WTC11 (cell line): ENCODE results near the gene D2HGDH. TPM values are rescaled to one million over a fixed set of nuclear protein-coding genes. Genes with fewer than 3 reads are reported as not detected.
A peak's percentile ranks its signal among the peaks of the same experiment; 100 is the strongest.

Experiments used
- AFF4 ChIP-seq: sonication (generic); formaldehyde crosslinking; IDR thresholded peaks from 2 replicates; pipeline ENCODE4 v1.8.1; 2023; ENCODE audit warnings: mild to moderate bottlenecking, missing genetic modification reagents, borderline replicate concordance
- ATF1 ChIP-seq: sonication (generic); formaldehyde crosslinking; IDR thresholded peaks from 2 replicates; pipeline ENCODE4 v1.8.1; 2023; ENCODE audit warnings: mild to moderate bottlenecking, moderate library complexity, missing genetic modification reagents
- ATF3 ChIP-seq: sonication (generic); formaldehyde crosslinking; conservative IDR thresholded peaks from 2 replicates; pipeline ENCODE4 v1.8.1; 2022; ENCODE audit warnings: mild to moderate bottlenecking, missing genetic modification reagents
- CTCF ChIP-seq: fragments of 200-600 bp; IDR thresholded peaks from 2 replicates; pipeline ENCODE4 v1.8.0; 2022; ENCODE audit warnings: antibody characterized with exemption
- ERG ChIP-seq: fragments of 250-450 bp; sonication (Bioruptor Pico); IDR thresholded peaks from 2 replicates; pipeline ENCODE4 v1.8.0; 2021; ENCODE audit warnings: mild to moderate bottlenecking
- FOXP1 ChIP-seq: sonication (generic); formaldehyde crosslinking; IDR thresholded peaks from 2 replicates; pipeline ENCODE4 v1.8.0; 2022; ENCODE audit warnings: missing genetic modification reagents, mild to moderate bottlenecking, moderate library complexity, borderline replicate concordance
- GRHL2 ChIP-seq: fragments of 250-450 bp; sonication (Bioruptor Pico); IDR thresholded peaks from 2 replicates; pipeline ENCODE4 v1.8.0; 2022; ENCODE audit warnings: mild to moderate bottlenecking, moderate library complexity; ENCODE audit not compliant: insufficient replicate concordance, severe bottlenecking
- HMGXB4 ChIP-seq: sonication (generic); formaldehyde crosslinking; IDR thresholded peaks from 2 replicates; pipeline ENCODE4 v1.8.1; 2023; ENCODE audit warnings: mild to moderate bottlenecking, moderate library complexity, missing genetic modification reagents
- IRF1 ChIP-seq: sonication (generic); formaldehyde crosslinking; IDR thresholded peaks from 2 replicates; pipeline ENCODE4 v1.8.0; 2023; ENCODE audit warnings: missing genetic modification reagents
- NFYB ChIP-seq: sonication (generic); formaldehyde crosslinking; conservative IDR thresholded peaks from 2 replicates; pipeline ENCODE4 v1.8.0; 2022; ENCODE audit warnings: low read depth, missing genetic modification reagents
- PREB ChIP-seq: sonication (generic); formaldehyde crosslinking; IDR thresholded peaks from 2 replicates; pipeline ENCODE4 v1.8.1; 2022; ENCODE audit warnings: mild to moderate bottlenecking, missing genetic modification reagents, moderate library complexity, borderline replicate concordance
- SMAD3 ChIP-seq: sonication (generic); formaldehyde crosslinking; IDR thresholded peaks from 2 replicates; pipeline ENCODE4 v1.8.0; 2022; ENCODE audit warnings: missing genetic modification reagents, mild to moderate bottlenecking, borderline replicate concordance
- SP1 ChIP-seq: sonication (generic); formaldehyde crosslinking; conservative IDR thresholded peaks from 2 replicates; pipeline ENCODE4 v1.8.1; 2022; ENCODE audit warnings: missing genetic modification reagents
- STAT6 ChIP-seq: sonication (generic); formaldehyde crosslinking; conservative IDR thresholded peaks from 2 replicates; pipeline ENCODE4 v1.8.1; 2023; ENCODE audit warnings: mild to moderate bottlenecking, low read depth, missing genetic modification reagents, moderate library complexity
- TCF7 ChIP-seq: sonication (generic); formaldehyde crosslinking; IDR thresholded peaks from 2 replicates; pipeline ENCODE4 v1.8.0; 2022; ENCODE audit warnings: mild to moderate bottlenecking, low read depth, missing genetic modification reagents, moderate library complexity
- TEAD1 ChIP-seq: sonication (generic); formaldehyde crosslinking; IDR thresholded peaks from 2 replicates; pipeline ENCODE4 v1.8.0; 2022; ENCODE audit warnings: mild to moderate bottlenecking, missing genetic modification reagents
- TEAD4 ChIP-seq: sonication (generic); formaldehyde crosslinking; IDR thresholded peaks from 2 replicates; pipeline ENCODE4 v1.8.0; 2022; ENCODE audit warnings: mild to moderate bottlenecking, missing genetic modification reagents
- USF2 ChIP-seq: sonication (generic); formaldehyde crosslinking; IDR thresholded peaks from 2 replicates; pipeline ENCODE4 v1.8.1; 2023; ENCODE audit warnings: mild to moderate bottlenecking, missing genetic modification reagents, moderate library complexity
- ZBTB21 ChIP-seq: sonication (generic); formaldehyde crosslinking; IDR thresholded peaks from 2 replicates; pipeline ENCODE4 v1.8.1; 2023; ENCODE audit warnings: mild to moderate bottlenecking, missing genetic modification reagents, borderline replicate concordance
- ZNF138 ChIP-seq: sonication (generic); formaldehyde crosslinking; conservative IDR thresholded peaks from 2 replicates; pipeline ENCODE4 v1.8.1; 2022; ENCODE audit warnings: mild to moderate bottlenecking, moderate library complexity, missing genetic modification reagents
- ZNF232 ChIP-seq: sonication (generic); formaldehyde crosslinking; IDR thresholded peaks from 2 replicates; pipeline ENCODE4 v1.8.0; 2022; ENCODE audit warnings: mild to moderate bottlenecking, missing genetic modification reagents
- ZNF317 ChIP-seq: sonication (generic); formaldehyde crosslinking; IDR thresholded peaks from 2 replicates; pipeline ENCODE4 v1.8.1; 2023; ENCODE audit warnings: low read depth, mild to moderate bottlenecking, moderate library complexity, missing genetic modification reagents, borderline replicate concordance
- total RNA-seq: library from RNA; stranded (reverse); gene quantifications from 3 replicates; pipeline ENCODE4 v1.2.3, GENCODE V29; 2021

The D2HGDH gene
- total RNA-seq, 1 experiment from 2014 or later, result 22.7 TPM

- TF ChIP-seq AFF4 (no peak), SMAD3 (CRISPR knock-in tag) (0 out of 2 replicates have a peak, but pooled peaks have one; percentile 43), PREB (CRISPR knock-in tag) (no peak), ATF3 (no peak), ZNF317 (CRISPR knock-in tag) (no peak), ZNF138 (CRISPR knock-in tag) (no peak), CTCF (no peak), HMGXB4 (peak; percentile 89), IRF1 (CRISPR knock-in tag) (no peak), NFYB (CRISPR knock-in tag) (no peak), TEAD1 (CRISPR knock-in tag) (0 out of 2 replicates have a peak, but pooled peaks have one; percentile 41), ERG (0 out of 2 replicates have a peak, but pooled peaks have one; percentile 60), ATF1 (CRISPR knock-in tag) (no peak), ZNF232 (CRISPR knock-in tag) (0 out of 2 replicates have a peak, but pooled peaks have one; percentile 16), ZBTB21 (no peak), SP1 (CRISPR knock-in tag) (peak; percentile 79; the same call in 1 of the 2 replicates), USF2 (CRISPR knock-in tag) (no peak), TEAD4 (CRISPR knock-in tag) (no peak), GRHL2 (CRISPR knock-in tag) (no peak), STAT6 (CRISPR knock-in tag) (no peak), FOXP1 (peak; percentile 53; the same call in 1 of the 2 replicates), TCF7 (CRISPR knock-in tag) (no peak)
These were observed 32.0 kb upstream of the D2HGDH start (continued) for GRCh38 chr2:241702155-241703031.
